Loucy (cell line): ENCODE measurements around the gene ACTRT2.
A peak's percentile ranks its signal among the peaks of the same experiment; 100 is the strongest.

Experiments
- H2AFZ ChIP-seq: fragments of 200-600 bp; sonication (generic); 2 replicates; pipeline ENCODE4 v1.6.0; 2016; ENCODE audit warnings: antibody characterized with exemption, mild to moderate bottlenecking, low read length, moderate library complexity
- H3F3A ChIP-seq: fragments of 200-600 bp; 2 replicates; pipeline ENCODE4 v1.6.0; 2016; ENCODE audit warnings: antibody characterized with exemption, low read depth, mild to moderate bottlenecking
- H3K27me3 ChIP-seq: fragments of 200-600 bp; sonication (generic); 2 replicates; pipeline ENCODE4 v1.6.1; 2014; ENCODE audit warnings: low read length, mild to moderate bottlenecking; ENCODE audit not compliant: insufficient read depth, poor library complexity, severe bottlenecking
- H3K36me3 ChIP-seq: fragments of 200-600 bp; sonication (generic); 2 replicates; pipeline ENCODE4 v1.6.1; 2016; ENCODE audit warnings: low read length; ENCODE audit not compliant: insufficient read depth
- H3K4me1 ChIP-seq: fragments of 200-600 bp; sonication (generic); 2 replicates; pipeline ENCODE4 v1.5.1; 2014; ENCODE audit warnings: low read length, mild to moderate bottlenecking; ENCODE audit not compliant: insufficient read depth, poor library complexity, severe bottlenecking
- H3K4me2 ChIP-seq: fragments of 200-600 bp; sonication (generic); 2 replicates; pipeline ENCODE4 v1.6.0; 2014; ENCODE audit warnings: antibody characterized with exemption, low read length, low read depth, mild to moderate bottlenecking; ENCODE audit not compliant: poor library complexity, severe bottlenecking
- H3K4me3 ChIP-seq: fragments of 200-600 bp; sonication (generic); 2 replicates; pipeline ENCODE4 v1.5.1; 2014; ENCODE audit warnings: low read length, mild to moderate bottlenecking, mixed read lengths; ENCODE audit not compliant: poor library complexity, severe bottlenecking
- H3K79me2 ChIP-seq: fragments of 200-600 bp; sonication (generic); 2 replicates; pipeline ENCODE4 v1.6.1; 2014; ENCODE audit warnings: low read length; ENCODE audit not compliant: insufficient read depth
- H3K9ac ChIP-seq: fragments of 200-600 bp; sonication (generic); 2 replicates; pipeline ENCODE4 v1.6.0; 2014; ENCODE audit warnings: mild to moderate bottlenecking, low read depth, low read length, moderate library complexity; ENCODE audit not compliant: poor library complexity, severe bottlenecking
- H3K9me2 ChIP-seq: fragments of 200-600 bp; sonication (generic); replicated peaks from 2 replicates; pipeline ENCODE4 v1.6.1; 2016; ENCODE audit warnings: low read depth, low read length, mixed read lengths
- H3K9me3 ChIP-seq: fragments of 200-600 bp; sonication (generic); 2 replicates; pipeline ENCODE4 v1.6.1; 2014; ENCODE audit warnings: mild to moderate bottlenecking, antibody characterized with exemption, low read length, low read depth; ENCODE audit not compliant: insufficient read depth
- H4K20me1 ChIP-seq: fragments of 200-600 bp; sonication (generic); 2 replicates; pipeline ENCODE4 v1.6.0; 2014; ENCODE audit warnings: antibody characterized with exemption, low read length, mild to moderate bottlenecking; ENCODE audit not compliant: insufficient read depth, poor library complexity, severe bottlenecking
- CTCF ChIP-seq: fragments of 200-600 bp; sonication (generic); conservative IDR thresholded peaks from 2 replicates; pipeline ENCODE4 v1.5.1; 2014; ENCODE audit warnings: mild to moderate bottlenecking, antibody characterized with exemption, low read length
- EZH2phosphoT487 ChIP-seq: fragments of 200-600 bp; IDR thresholded peaks from 2 replicates; pipeline ENCODE4 v1.6.1; 2018; ENCODE audit warnings: antibody characterized with exemption, mild to moderate bottlenecking, moderate library complexity, borderline replicate concordance

Gene ACTRT2

DNA sequence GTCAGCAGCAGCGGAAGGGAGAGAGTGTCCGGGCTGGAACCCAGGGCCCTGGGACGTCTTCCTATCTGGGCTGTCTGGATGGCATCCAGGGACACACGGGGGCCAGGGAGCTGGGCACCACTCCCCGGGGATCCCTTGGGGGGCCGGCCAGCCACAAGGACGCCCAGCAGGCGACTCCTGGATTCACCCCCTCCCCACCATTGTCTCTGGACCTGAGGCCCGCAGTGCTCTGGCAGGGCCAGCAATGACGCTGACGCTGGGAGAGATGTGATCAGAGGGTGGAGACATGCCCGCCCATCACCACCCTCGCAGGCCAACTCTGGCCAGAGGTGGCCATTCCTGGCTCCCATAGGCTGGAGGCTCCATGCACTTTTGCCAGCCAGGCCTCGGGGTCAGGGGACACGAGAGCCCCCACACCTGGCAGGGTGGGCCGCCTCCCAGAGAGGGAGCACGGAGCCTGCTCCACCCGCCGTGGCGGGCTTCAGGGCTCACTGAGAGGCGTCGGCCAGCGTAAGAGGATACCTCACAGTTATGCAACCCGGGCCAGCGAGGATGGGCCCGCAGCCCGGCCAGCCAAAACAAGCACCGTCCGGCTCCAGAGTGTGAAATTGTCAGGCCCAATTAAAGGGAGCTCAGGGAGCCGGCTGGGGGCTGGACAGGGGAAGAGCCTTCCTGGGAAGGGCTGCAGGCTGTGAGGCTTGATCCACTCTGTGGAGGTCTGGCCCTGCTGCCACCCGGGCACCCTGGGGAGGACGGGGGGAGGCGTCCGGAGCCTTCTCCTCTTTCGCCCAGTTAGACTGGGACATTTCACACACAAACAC lies 10.3 kb downstream of the ACTRT2 start:
- H3K4me3 ChIP-seq, result no peak overlapping the region
- H4K20me1 ChIP-seq, result no peaks in the 10 kb centered on the region
- H3K9ac ChIP-seq, result peak overlapping the region; percentile 65
- H2AFZ ChIP-seq, result no peak overlapping the region
- H3K9me2 ChIP-seq, result no peaks in the 10 kb centered on the region
- no peaks in the 10 kb centered on the region for H3K9me3 ChIP-seq
- no peaks in the 10 kb centered on the region for H3K36me3 ChIP-seq
- no peaks in the 10 kb centered on the region for H3F3A ChIP-seq
- no peaks in the 10 kb centered on the region for H3K27me3 ChIP-seq
- H3K4me1 ChIP-seq, result peaks cover 91% of the 10 kb centered on the region
- H3K79me2 ChIP-seq, result no peaks in the 10 kb centered on the region
- no peak for TF ChIP-seq EZH2phosphoT487
- no peak for TF ChIP-seq CTCF
- H3K4me2 ChIP-seq, result no peak overlapping the region

- Histone ChIP-seq H3F3A (no peaks in the 10 kb centered on the region), H3K9me3 (no peaks in the 10 kb centered on the region), H2AFZ (peak overlapping the region; percentile 78), H3K79me2 (no peaks in the 10 kb centered on the region), H3K4me3 (peak overlapping the region; percentile 47), H3K9ac (peak overlapping the region; percentile 65), H3K4me1 (peaks cover 90% of the 10 kb centered on the region), H3K4me2 (peak overlapping the region; percentile 78), H4K20me1 (no peaks in the 10 kb centered on the region), H3K9me2 (no peaks in the 10 kb centered on the region), H3K36me3 (no peaks in the 10 kb centered on the region), H3K27me3 (no peaks in the 10 kb centered on the region)
- no peak for TF ChIP-seq EZH2phosphoT487
These were observed 11.2 kb downstream of the ACTRT2 start for GRCh38 chr1:3032371-3033039.

DNA sequence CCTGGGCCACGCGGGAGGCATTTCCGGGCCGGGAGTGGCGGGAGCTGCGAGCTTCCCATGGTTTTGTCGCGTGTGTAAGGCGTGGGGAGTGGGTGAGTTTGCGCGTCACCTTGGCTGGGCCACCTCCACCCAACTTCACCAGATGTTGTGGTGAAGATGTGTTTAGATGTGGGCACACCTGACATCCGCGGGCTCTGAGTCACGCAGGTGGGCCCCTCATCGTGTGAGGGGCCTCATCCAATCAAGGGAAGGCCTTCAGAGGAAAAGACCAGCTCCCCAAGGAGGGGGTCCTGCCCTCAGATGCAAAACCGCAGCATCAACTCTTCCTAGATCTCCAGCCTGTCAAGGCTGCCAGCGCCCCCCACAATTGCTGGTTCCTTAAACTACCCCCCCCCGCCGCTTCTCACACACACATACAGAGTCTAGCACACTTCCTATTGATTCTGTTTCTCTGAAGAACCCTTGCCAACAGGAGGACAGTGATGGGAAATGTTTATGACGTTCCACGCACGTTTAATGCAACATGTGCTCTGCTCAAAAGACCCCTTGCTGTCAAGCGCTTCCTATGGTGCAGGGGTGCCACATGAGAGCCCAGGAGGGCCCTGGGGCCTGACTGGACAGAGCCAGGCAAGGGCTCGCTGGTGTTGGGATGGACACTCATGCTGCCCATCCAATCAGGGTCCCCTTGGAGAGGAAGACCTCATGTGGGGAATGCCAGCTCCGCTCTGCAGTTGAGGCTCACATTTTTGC lies 11.9 kb downstream of the ACTRT2 start:
- Histone ChIP-seq H3F3A (no peaks in the 10 kb centered on the region), H3K36me3 (no peaks in the 10 kb centered on the region), H3K79me2 (no peaks in the 10 kb centered on the region), H3K4me3 (peak overlapping the region; percentile 47), H3K9me2 (no peaks in the 10 kb centered on the region), H3K27me3 (no peaks in the 10 kb centered on the region), H2AFZ (peak overlapping the region; percentile 78), H3K9ac (peak overlapping the region; percentile 68), H3K9me3 (no peaks in the 10 kb centered on the region), H3K4me1 (peaks cover 83% of the 10 kb centered on the region), H3K4me2 (peak overlapping the region; percentile 78), H4K20me1 (no peaks in the 10 kb centered on the region)
- TF ChIP-seq EZH2phosphoT487, result no peak
- TF ChIP-seq CTCF, result no peak
